ENCODE data around the gene VTN.

Gene VTN

GRCh38 chr17:28331891-28332420 is 38.2 kb downstream of the VTN start:
- TF ChIP-seq, protein P1, sequence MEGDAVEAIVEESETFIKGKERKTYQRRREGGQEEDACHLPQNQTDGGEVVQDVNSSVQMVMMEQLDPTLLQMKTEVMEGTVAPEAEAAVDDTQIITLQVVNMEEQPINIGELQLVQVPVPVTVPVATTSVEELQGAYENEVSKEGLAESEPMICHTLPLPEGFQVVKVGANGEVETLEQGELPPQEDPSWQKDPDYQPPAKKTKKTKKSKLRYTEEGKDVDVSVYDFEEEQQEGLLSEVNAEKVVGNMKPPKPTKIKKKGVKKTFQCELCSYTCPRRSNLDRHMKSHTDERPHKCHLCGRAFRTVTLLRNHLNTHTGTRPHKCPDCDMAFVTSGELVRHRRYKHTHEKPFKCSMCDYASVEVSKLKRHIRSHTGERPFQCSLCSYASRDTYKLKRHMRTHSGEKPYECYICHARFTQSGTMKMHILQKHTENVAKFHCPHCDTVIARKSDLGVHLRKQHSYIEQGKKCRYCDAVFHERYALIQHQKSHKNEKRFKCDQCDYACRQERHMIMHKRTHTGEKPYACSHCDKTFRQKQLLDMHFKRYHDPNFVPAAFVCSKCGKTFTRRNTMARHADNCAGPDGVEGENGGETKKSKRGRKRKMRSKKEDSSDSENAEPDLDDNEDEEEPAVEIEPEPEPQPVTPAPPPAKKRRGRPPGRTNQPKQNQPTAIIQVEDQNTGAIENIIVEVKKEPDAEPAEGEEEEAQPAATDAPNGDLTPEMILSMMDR (IDR thresholded peaks at IDR 0.05; ENCODE audit: low read depth, low read length, missing control alignments) = no peak
- no peak overlapping the region for H3K4me3 ChIP-seq (ENCODE audit: low read depth, low read length)
- DNase-seq (ENCODE audit: low read depth) = no peak

DNA sequence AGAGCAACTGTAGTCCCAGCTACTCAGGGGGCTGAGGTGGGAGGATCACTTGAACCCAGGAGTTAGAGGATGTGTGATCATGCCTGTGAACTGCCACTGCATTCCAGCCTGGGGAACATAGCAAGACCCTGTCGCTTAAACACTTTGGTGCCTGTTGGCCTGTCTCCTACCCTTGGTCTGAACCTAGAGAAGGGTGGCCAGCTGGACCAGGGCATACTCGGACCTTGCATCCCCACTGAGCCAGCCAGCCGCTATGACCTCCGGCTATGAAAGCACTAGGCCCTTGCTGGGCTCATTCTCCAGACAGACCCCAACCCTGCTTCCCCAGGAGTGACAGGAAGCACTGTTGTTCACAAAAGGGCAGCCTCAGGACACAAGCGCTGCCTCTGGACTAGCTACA is 39.4 kb downstream of the VTN start:
- TF ChIP-seq, protein P1 (IDR thresholded peaks at IDR 0.05; ENCODE audit: low read depth, low read length, missing control alignments) = no peak
- no peak for DNase-seq (ENCODE audit: low read depth)
- no peak overlapping the region for H3K4me3 ChIP-seq (ENCODE audit: low read depth, low read length)

DNA sequence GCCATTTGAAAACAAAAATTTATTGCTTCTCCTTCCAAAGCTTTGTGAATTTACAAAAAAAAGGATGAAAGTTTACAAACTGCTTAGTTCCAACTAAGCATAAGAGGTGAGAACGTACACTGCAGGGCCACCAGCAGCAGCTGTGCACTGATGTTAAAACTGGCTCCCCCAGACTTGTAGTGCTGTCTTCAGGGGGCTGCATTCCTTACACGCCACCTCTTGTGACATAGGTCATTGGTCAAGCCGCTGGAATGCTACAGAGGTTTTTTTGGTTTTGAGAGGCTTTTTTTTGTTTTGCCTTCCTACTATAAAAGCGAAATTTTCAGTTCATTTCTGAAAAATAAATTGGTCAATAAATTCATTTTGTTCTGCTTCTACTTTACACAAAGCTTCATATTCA is 41.8 kb downstream of the VTN start:
- H3K4me3 ChIP-seq (ENCODE audit: low read depth, low read length) = no peak overlapping the region
- TF ChIP-seq, protein P1 (IDR thresholded peaks at IDR 0.05; ENCODE audit: low read depth, low read length, missing control alignments) = no peak
- DNase-seq (ENCODE audit: low read depth) = no peak

DNA sequence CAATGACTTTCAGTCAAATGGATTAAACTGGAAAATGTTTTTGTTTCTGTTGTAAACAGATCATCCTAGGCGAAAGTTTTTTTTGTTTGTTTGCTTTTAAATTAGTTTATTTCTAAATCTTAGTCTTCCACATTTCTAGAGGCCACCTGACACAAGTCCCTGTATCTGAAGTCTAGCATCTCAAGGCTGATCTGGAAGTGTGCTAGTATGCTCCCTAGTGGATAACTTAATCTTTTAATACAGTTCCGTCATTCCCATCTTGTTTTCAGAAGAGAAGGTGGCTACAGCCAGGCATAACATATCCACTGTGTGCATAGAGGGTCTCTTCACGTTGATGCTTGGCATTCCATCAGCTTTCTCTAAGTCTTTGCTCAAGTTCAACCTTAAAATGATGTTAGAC is 42.4 kb downstream of the VTN start:
- no peak overlapping the region for H3K4me3 ChIP-seq (ENCODE audit: low read depth, low read length)
- no peak for DNase-seq (ENCODE audit: low read depth)
- TF ChIP-seq, protein P1 (IDR thresholded peaks at IDR 0.05; ENCODE audit: low read depth, low read length, missing control alignments) = no peak

DNA sequence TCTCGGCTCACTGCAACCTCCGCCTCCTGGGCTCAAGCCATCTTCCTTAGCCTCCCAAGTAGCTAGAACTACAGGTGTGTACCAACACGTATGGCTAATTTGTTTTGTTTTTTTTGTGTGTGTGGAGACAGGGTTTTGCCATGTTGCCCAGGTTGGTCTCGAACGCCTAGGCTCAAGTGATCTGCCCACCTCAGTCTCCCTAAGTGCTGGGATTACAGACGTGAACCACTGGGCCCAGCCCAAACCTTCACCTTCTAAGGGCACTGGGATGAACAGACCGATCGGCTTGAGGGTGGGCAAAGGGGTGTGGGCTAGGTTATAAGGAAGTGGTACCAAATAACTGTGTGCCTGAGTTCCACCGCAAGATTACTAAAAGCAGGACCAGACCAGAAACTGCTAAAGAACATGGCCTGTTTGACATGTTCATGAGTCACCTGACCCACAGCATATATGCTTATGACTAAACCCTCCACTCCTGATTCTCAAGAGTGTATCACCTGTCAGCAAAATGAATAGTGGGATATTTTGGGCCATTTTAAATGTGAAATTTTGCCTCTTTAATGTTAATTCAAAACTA is 43.0 kb downstream of the VTN start:
- DNase-seq (ENCODE audit: low read depth) = peak; percentile 64
- H3K4me3 ChIP-seq (ENCODE audit: low read depth, low read length) = no peak overlapping the region
- TF ChIP-seq, protein P1 (IDR thresholded peaks at IDR 0.05; ENCODE audit: low read depth, low read length, missing control alignments) = no peak

- TF ChIP-seq, protein P1 (IDR thresholded peaks at IDR 0.05; ENCODE audit: low read depth, low read length, missing control alignments) = no peak
Measured at GRCh38 chr17:28326114-28326513, 44.0 kb downstream of the VTN start.

DNA sequence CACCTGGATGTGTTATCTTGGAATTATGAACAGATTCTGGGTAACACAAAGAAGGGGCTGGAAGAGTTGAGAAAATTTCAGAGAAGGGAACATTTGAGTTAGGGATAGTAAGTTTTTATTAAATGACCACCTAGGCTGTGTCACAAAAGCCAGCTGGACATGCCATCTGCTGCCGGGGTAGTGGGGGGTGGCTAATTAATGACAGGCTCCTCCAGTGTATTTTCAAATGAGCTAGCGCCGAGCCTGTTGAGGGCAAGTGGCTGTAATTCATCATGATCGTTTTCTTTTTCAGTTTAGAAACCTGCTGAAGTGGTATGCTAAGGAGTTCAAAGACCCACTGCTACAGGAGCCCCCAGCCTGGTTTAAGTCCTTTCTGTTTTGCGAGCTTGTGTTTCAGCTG is 44.9 kb downstream of the VTN start:
- DNase-seq (ENCODE audit: low read depth) = no peak
- no peak overlapping the region for H3K4me3 ChIP-seq (ENCODE audit: low read depth, low read length)
- TF ChIP-seq, protein P1 (IDR thresholded peaks at IDR 0.05; ENCODE audit: low read depth, low read length, missing control alignments) = no peak

More at GRCh38 chr17:28326114-28326513, 44.0 kb downstream of the VTN start:
- no peak for DNase-seq (ENCODE audit: low read depth)
- no peak overlapping the region for H3K4me3 ChIP-seq (ENCODE audit: low read depth, low read length)
